Parathyroid adenoma (tissue), 2 donors: Measurements from ENCODE around the gene CCDC142.

Experiments used
- H2AFZ ChIP-seq: fragments of 300-600 bp; sonication (generic); one replicate; pipeline ENCODE4 v1.7.0; 2017; ENCODE audit warnings: antibody characterized with exemption, mild to moderate bottlenecking
- H3K27ac ChIP-seq: fragments of 300-600 bp; sonication (generic); one replicate; pipeline ENCODE4 v1.7.0; 2017
- H3K27me3 ChIP-seq: fragments of 300-600 bp; sonication (generic); one replicate; pipeline ENCODE4 v1.7.0; 2017; ENCODE audit warnings: low read length; ENCODE audit not compliant: control insufficient read depth, insufficient read depth
- H3K36me3 ChIP-seq: fragments of 300-600 bp; sonication (generic); one replicate; pipeline ENCODE4 v1.7.0; 2017; ENCODE audit warnings: low read length; ENCODE audit not compliant: control insufficient read depth, insufficient read depth
- H3K4me1 ChIP-seq: fragments of 300-600 bp; sonication (generic); one replicate; pipeline ENCODE4 v1.7.0; 2017; ENCODE audit warnings: control low read depth
- H3K4me2 ChIP-seq: fragments of 300-600 bp; sonication (generic); one replicate; pipeline ENCODE4 v1.7.0; 2017; ENCODE audit warnings: low read length
- H3K4me3 ChIP-seq: fragments of 300-600 bp; sonication (generic); one replicate; pipeline ENCODE4 v1.7.0; 2017; ENCODE audit warnings: low read depth, low read length
- H3K79me2 ChIP-seq: fragments of 300-600 bp; sonication (generic); one replicate; pipeline ENCODE4 v1.7.0; 2017; ENCODE audit warnings: control low read depth
- H3K9ac ChIP-seq: fragments of 300-600 bp; sonication (generic); one replicate; pipeline ENCODE4 v1.7.0; 2017; ENCODE audit warnings: mild to moderate bottlenecking
- H3K9me3 ChIP-seq: fragments of 300-600 bp; sonication (generic); one replicate; pipeline ENCODE4 v1.7.0; 2017; ENCODE audit warnings: low read length; ENCODE audit not compliant: control insufficient read depth
- TF ChIP-seq, protein P1 (sequence below): fragments of 300-600 bp; sonication (generic); IDR thresholded peaks from one replicate; pipeline ENCODE4 v1.7.0; 2017; ENCODE audit warnings: antibody characterized with exemption, mild to moderate bottlenecking
- donor health status: primary hyperparathyroidism.

CCDC142 gene

GRCh38 chr2:74430502-74430901, 52.3 kb downstream of the CCDC142 start:
- Histone ChIP-seq H3K4me2 (no peak overlapping the region), H3K27ac (no peak overlapping the region), H3K27me3 (no peaks in the 10 kb centered on the region), H3K9ac (no peak overlapping the region), H3K4me3 (no peak overlapping the region), H3K9me3 (no peaks in the 10 kb centered on the region), H3K4me1 (no peaks in the 10 kb centered on the region), H3K79me2 (peaks cover 3% of the 10 kb centered on the region), H3K36me3 (no peaks in the 10 kb centered on the region), H2AFZ (no peak overlapping the region)
- TF ChIP-seq, protein P1, sequence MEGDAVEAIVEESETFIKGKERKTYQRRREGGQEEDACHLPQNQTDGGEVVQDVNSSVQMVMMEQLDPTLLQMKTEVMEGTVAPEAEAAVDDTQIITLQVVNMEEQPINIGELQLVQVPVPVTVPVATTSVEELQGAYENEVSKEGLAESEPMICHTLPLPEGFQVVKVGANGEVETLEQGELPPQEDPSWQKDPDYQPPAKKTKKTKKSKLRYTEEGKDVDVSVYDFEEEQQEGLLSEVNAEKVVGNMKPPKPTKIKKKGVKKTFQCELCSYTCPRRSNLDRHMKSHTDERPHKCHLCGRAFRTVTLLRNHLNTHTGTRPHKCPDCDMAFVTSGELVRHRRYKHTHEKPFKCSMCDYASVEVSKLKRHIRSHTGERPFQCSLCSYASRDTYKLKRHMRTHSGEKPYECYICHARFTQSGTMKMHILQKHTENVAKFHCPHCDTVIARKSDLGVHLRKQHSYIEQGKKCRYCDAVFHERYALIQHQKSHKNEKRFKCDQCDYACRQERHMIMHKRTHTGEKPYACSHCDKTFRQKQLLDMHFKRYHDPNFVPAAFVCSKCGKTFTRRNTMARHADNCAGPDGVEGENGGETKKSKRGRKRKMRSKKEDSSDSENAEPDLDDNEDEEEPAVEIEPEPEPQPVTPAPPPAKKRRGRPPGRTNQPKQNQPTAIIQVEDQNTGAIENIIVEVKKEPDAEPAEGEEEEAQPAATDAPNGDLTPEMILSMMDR = no peak

DNA sequence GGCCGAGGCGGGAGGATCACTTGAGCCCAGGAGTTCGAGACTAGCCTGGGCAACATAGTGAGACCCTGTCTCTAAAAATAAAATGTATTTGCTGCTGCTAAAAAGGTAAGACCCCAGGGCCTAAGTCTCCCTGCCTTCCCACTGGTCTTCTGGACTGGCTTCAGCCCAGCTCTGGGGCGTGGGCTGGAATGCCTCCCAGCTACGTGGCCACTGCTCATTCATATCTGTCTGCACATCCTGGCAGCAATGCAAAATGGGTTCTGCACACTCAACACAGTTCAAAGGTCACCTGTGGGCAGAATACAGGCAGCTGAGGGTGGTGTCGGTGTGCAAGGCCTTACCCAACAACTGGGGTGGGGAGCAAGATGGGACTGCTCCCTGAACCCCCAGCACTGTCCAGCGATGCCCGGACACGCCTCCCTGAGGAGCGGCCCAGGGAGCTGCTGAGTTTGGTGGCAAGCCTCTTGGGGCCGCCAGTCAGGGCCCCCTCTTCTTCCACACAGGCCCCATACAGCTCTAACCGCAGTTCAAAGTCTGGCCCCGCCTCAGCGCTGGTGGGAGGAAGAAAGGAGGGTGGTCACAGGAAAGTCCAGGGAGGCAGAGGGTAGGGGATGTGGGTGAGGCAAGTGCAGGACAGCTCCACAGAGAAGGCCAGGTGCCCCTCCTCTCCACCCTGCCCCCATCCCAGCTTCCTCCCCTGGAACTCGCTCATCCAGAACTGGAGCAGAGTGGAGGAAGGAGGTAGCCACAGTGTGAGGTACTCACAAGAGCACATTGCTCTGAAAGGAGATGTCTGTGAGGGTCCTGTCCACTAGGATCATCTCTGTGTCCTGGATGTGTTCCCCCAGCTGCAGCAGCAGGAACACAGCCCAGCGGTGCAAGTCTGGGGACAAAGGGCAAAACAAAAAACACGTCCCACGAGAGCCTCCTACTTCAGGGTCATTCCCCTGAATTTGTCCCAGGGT, 53.0 kb downstream of the CCDC142 start:
- H3K9ac ChIP-seq = no peak overlapping the region
- TF ChIP-seq, protein P1 = no peak
- no peaks in the 10 kb centered on the region for H3K4me1 ChIP-seq
- H3K27me3 ChIP-seq = no peaks in the 10 kb centered on the region
- no peaks in the 10 kb centered on the region for H3K9me3 ChIP-seq
- H3K79me2 ChIP-seq = peaks cover 3% of the 10 kb centered on the region
- no peak overlapping the region for H3K4me2 ChIP-seq
- H3K4me3 ChIP-seq = no peak overlapping the region
- no peak overlapping the region for H3K27ac ChIP-seq
- H3K36me3 ChIP-seq = no peaks in the 10 kb centered on the region
- no peak overlapping the region for H2AFZ ChIP-seq

GRCh38 chr2:74428675-74429074, 54.1 kb downstream of the CCDC142 start:
- no peaks in the 10 kb centered on the region for H3K27me3 ChIP-seq
- no peak overlapping the region for H3K4me3 ChIP-seq
- no peaks in the 10 kb centered on the region for H3K36me3 ChIP-seq
- H3K27ac ChIP-seq = no peak overlapping the region
- H3K4me1 ChIP-seq = no peaks in the 10 kb centered on the region
- H3K4me2 ChIP-seq = no peak overlapping the region
- no peak overlapping the region for H2AFZ ChIP-seq
- TF ChIP-seq, protein P1 = no peak
- peaks cover 3% of the 10 kb centered on the region for H3K79me2 ChIP-seq
- no peak overlapping the region for H3K9ac ChIP-seq
- H3K9me3 ChIP-seq = no peaks in the 10 kb centered on the region

DNA sequence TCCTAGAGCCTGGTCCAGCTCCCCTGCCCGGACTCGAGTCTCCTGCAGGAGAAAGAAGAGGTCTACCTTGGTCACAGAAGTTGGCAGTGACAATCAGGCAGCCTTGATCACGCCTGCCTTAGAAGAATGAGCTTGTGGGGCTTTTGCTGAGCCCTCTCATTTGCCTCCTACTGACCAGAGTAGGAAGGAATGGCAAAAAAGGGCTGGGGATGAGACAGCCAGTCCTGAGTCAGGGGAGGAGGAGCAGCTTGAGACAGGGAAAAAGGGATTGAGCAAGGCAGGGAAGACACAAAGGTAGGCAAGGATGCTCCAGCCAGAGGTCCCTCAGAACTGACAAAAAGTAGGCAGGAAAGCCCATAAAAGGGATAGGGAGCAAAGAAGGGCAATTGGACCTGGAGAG, 55.2 kb downstream of the CCDC142 start:
- Histone ChIP-seq H3K27ac (no peak overlapping the region), H3K4me1 (no peaks in the 10 kb centered on the region), H3K4me2 (no peak overlapping the region), H2AFZ (no peak overlapping the region), H3K4me3 (no peak overlapping the region), H3K27me3 (no peaks in the 10 kb centered on the region), H3K79me2 (peaks cover 2% of the 10 kb centered on the region), H3K36me3 (no peaks in the 10 kb centered on the region), H3K9ac (no peak overlapping the region), H3K9me3 (no peaks in the 10 kb centered on the region)
- TF ChIP-seq, protein P1 = no peak
